ENCODE data around the gene CPT2.

Gene CPT2

GRCh38 chr1:53165408-53165961, 31.1 kb upstream of the CPT2 start:
- Histone ChIP-seq H3K9ac (ENCODE audit: low read length) (no peak overlapping the region), H3K27me3 (ENCODE audit: control insufficient read depth, insufficient read depth, low read length) (no peaks in the 10 kb centered on the region), H3K36me3 (ENCODE audit: control insufficient read depth, insufficient read depth, low read length) (no peaks in the 10 kb centered on the region), H3K4me3 (ENCODE audit: low read length) (no peak overlapping the region), H3K9me3 (ENCODE audit: control insufficient read depth, low read length) (no peaks in the 10 kb centered on the region), H3K4me1 (ENCODE audit: control insufficient read depth, insufficient read depth, low read length) (no peaks in the 10 kb centered on the region)

DNA sequence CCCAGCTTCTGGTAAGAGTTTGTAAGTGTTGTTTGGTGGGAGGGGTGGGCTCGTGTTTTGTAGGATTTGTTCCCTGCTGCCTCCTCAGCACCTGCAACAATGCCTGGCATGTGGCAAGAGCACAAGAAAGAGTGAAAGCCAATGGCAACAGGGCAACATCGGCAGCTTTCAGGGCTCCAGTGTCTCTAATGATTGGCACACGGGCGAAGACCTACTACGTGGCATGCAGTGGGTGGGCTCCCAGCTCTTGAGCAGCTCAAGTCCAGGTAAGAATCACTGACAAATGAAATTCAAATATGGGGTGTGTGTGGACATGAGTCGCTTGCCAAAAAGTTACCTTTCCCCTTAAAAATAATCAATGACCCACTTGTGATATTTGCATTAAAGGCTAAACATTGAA, 30.3 kb upstream of the CPT2 start:
- no peaks in the 10 kb centered on the region for H3K27me3 ChIP-seq (ENCODE audit: control insufficient read depth, insufficient read depth, low read length)

GRCh38 chr1:53166912-53167311, 29.7 kb upstream of the CPT2 start:
- no peaks in the 10 kb centered on the region for H3K36me3 ChIP-seq (ENCODE audit: control insufficient read depth, insufficient read depth, low read length)
- H3K27me3 ChIP-seq (ENCODE audit: control insufficient read depth, insufficient read depth, low read length) = no peaks in the 10 kb centered on the region
- no peaks in the 10 kb centered on the region for H3K4me1 ChIP-seq (ENCODE audit: control insufficient read depth, insufficient read depth, low read length)
- H3K4me3 ChIP-seq (ENCODE audit: low read length) = no peak overlapping the region
- H3K9me3 ChIP-seq (ENCODE audit: control insufficient read depth, low read length) = no peaks in the 10 kb centered on the region
- no peak overlapping the region for H3K9ac ChIP-seq (ENCODE audit: low read length)

More for the DNA sequence above, 30.3 kb upstream of the CPT2 start:
- Histone ChIP-seq H3K9ac (ENCODE audit: low read length) (no peak overlapping the region), H3K9me3 (ENCODE audit: control insufficient read depth, low read length) (no peaks in the 10 kb centered on the region), H3K36me3 (ENCODE audit: control insufficient read depth, insufficient read depth, low read length) (no peaks in the 10 kb centered on the region), H3K4me3 (ENCODE audit: low read length) (no peak overlapping the region), H3K4me1 (ENCODE audit: control insufficient read depth, insufficient read depth, low read length) (no peaks in the 10 kb centered on the region)

DNA sequence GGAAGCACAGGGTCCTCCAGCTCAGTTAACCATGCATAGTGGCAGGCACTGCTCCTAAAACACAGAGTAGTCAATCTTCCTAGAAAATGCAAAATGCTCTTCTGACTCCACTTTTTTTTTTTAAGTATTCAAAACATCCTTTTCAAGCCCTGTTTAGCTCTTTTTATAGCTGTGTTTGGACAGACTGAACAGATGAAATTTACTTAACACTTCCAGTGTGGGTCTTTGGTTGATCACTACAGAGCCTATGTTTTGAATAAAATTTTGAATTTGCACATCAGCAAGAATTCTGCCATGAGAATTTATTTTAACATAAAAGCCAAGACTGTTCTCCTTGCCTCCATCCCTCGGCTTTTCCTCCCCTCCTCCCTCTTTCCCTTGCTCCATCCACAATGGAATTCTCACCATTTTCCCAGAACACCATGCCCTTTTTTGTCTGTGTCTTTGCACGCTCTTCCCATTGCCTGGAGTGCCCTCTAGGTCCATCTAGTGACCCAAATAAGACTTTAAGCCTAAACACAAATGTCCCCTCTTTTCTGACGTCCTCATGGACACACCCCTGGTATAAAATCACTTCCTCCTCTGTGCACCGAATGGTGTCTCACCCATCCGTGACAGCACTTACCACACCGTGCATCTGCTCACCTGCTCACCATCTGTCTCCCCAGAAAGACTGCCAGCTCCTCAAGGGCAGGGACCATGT, 24.0 kb upstream of the CPT2 start:
- Histone ChIP-seq H3K4me1 (ENCODE audit: control insufficient read depth, insufficient read depth, low read length) (peaks cover 36% of the 10 kb centered on the region), H3K9ac (ENCODE audit: low read length) (no peak overlapping the region), H3K9me3 (ENCODE audit: control insufficient read depth, low read length) (no peaks in the 10 kb centered on the region), H3K36me3 (ENCODE audit: control insufficient read depth, insufficient read depth, low read length) (no peaks in the 10 kb centered on the region), H3K4me3 (ENCODE audit: low read length) (no peak overlapping the region), H3K27me3 (ENCODE audit: control insufficient read depth, insufficient read depth, low read length) (no peaks in the 10 kb centered on the region)

- Histone ChIP-seq H3K4me3 (ENCODE audit: low read length) (no peak overlapping the region), H3K36me3 (ENCODE audit: control insufficient read depth, insufficient read depth, low read length) (no peaks in the 10 kb centered on the region), H3K9ac (ENCODE audit: low read length) (no peak overlapping the region), H3K27me3 (ENCODE audit: control insufficient read depth, insufficient read depth, low read length) (no peaks in the 10 kb centered on the region), H3K4me1 (ENCODE audit: control insufficient read depth, insufficient read depth, low read length) (peaks cover 37% of the 10 kb centered on the region), H3K9me3 (ENCODE audit: control insufficient read depth, low read length) (no peaks in the 10 kb centered on the region)
These were observed 21.4 kb upstream of the CPT2 start for GRCh38 chr1:53174971-53175913.

DNA sequence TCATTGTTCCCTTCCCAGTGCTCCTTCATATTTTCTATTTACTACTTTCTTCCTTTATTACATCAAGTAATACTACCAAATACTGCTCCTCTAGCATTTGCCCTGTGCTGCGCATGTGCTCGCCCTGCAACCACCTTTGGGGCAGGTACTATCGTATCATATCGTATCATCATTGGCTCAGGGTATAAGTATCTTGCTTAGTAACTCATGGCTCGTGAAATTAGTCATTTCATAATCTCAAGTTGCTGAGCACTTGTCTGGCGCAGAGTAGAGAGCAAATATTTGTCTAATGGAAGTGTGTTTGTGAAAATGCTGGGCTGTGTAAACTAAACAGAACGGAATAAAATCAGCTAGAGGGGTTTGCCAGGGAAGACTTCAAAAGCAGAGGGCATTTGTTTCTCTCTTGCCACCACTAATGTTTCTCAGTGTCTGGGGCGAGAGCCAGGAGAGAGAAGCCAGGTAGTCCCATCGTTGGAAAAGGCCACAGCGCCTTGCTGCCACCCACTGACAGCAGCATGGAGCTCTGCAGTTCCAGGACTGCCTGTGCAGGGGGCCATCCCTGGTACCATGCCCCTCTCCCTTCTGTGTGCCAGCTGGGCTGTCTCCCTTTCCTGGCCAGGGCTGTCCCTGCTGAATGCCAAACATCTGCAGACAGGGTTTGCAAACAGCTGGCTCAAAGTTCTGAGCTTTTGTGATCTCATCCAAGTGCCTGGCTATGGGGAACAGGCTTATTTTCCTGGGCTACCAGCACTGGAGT, 20.0 kb upstream of the CPT2 start:
- peaks cover 41% of the 10 kb centered on the region for H3K4me1 ChIP-seq (ENCODE audit: control insufficient read depth, insufficient read depth, low read length)
- no peak overlapping the region for H3K9ac ChIP-seq (ENCODE audit: low read length)
- H3K9me3 ChIP-seq (ENCODE audit: control insufficient read depth, low read length) = no peaks in the 10 kb centered on the region
- H3K36me3 ChIP-seq (ENCODE audit: control insufficient read depth, insufficient read depth, low read length) = no peaks in the 10 kb centered on the region
- no peaks in the 10 kb centered on the region for H3K27me3 ChIP-seq (ENCODE audit: control insufficient read depth, insufficient read depth, low read length)
- H3K4me3 ChIP-seq (ENCODE audit: low read length) = no peak overlapping the region

DNA sequence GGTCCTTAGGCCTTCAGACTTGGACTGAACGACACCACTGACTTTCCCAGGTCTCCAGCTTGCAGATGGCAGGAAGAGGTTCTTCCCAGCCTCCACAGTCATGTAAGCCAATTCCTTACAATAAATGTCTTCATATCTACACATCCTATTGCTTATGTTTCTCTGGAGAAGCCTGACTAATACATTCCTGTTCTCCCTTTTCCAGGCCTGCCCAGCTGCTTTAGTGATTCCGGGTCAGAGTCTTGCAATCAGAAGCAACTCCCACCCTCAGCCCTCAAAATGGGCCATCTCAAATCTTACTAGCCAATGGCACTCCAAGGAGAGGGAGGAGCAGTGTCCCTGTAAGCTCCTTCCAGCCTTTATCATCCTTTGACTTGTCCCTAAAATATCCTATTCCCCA, 16.4 kb upstream of the CPT2 start:
- Histone ChIP-seq H3K4me3 (ENCODE audit: low read length) (no peak overlapping the region), H3K9ac (ENCODE audit: low read length) (no peak overlapping the region), H3K36me3 (ENCODE audit: control insufficient read depth, insufficient read depth, low read length) (no peaks in the 10 kb centered on the region), H3K9me3 (ENCODE audit: control insufficient read depth, low read length) (no peaks in the 10 kb centered on the region), H3K27me3 (ENCODE audit: control insufficient read depth, insufficient read depth, low read length) (no peaks in the 10 kb centered on the region), H3K4me1 (ENCODE audit: control insufficient read depth, insufficient read depth, low read length) (peaks cover 62% of the 10 kb centered on the region)

GRCh38 chr1:53180951-53181350, 15.7 kb upstream of the CPT2 start:
- no peak overlapping the region for H3K4me3 ChIP-seq (ENCODE audit: low read length)
- no peaks in the 10 kb centered on the region for H3K9me3 ChIP-seq (ENCODE audit: control insufficient read depth, low read length)
- no peaks in the 10 kb centered on the region for H3K27me3 ChIP-seq (ENCODE audit: control insufficient read depth, insufficient read depth, low read length)
- no peak overlapping the region for H3K9ac ChIP-seq (ENCODE audit: low read length)
- H3K36me3 ChIP-seq (ENCODE audit: control insufficient read depth, insufficient read depth, low read length) = no peaks in the 10 kb centered on the region
- peaks cover 59% of the 10 kb centered on the region for H3K4me1 ChIP-seq (ENCODE audit: control insufficient read depth, insufficient read depth, low read length)

- H3K9ac ChIP-seq (ENCODE audit: low read length) = no peak overlapping the region
- H3K36me3 ChIP-seq (ENCODE audit: control insufficient read depth, insufficient read depth, low read length) = no peaks in the 10 kb centered on the region
- H3K4me3 ChIP-seq (ENCODE audit: low read length) = no peak overlapping the region
- H3K27me3 ChIP-seq (ENCODE audit: control insufficient read depth, insufficient read depth, low read length) = no peaks in the 10 kb centered on the region
- H3K9me3 ChIP-seq (ENCODE audit: control insufficient read depth, low read length) = no peaks in the 10 kb centered on the region
- H3K4me1 ChIP-seq (ENCODE audit: control insufficient read depth, insufficient read depth, low read length) = peaks cover 48% of the 10 kb centered on the region
These were observed 14.5 kb upstream of the CPT2 start for GRCh38 chr1:53182111-53182593.

DNA sequence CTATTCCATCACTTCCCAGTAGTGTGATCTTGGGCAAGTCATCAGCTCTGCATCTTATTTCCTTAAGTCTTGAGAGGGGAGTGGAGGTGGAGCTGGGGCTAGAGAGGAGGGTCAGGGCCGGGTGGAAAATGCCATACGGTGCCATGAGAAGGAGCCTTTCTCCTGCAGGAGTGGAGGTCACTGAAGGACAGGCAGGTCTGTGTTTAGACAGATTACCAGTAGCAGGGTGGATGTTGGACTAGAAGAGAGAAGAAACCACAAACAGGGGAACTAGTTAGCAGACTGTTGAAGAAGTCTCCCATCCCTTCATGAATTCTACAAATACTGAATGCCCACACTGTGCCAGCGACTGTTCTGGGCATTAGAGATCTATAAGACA, 13.9 kb upstream of the CPT2 start:
- Histone ChIP-seq H3K27me3 (ENCODE audit: control insufficient read depth, insufficient read depth, low read length) (no peaks in the 10 kb centered on the region), H3K4me1 (ENCODE audit: control insufficient read depth, insufficient read depth, low read length) (peaks cover 43% of the 10 kb centered on the region), H3K9me3 (ENCODE audit: control insufficient read depth, low read length) (no peaks in the 10 kb centered on the region), H3K4me3 (ENCODE audit: low read length) (no peak overlapping the region), H3K9ac (ENCODE audit: low read length) (no peak overlapping the region), H3K36me3 (ENCODE audit: control insufficient read depth, insufficient read depth, low read length) (no peaks in the 10 kb centered on the region)

- H3K4me3 ChIP-seq (ENCODE audit: low read length) = no peak overlapping the region
- H3K27me3 ChIP-seq (ENCODE audit: control insufficient read depth, insufficient read depth, low read length) = no peaks in the 10 kb centered on the region
- H3K4me1 ChIP-seq (ENCODE audit: control insufficient read depth, insufficient read depth, low read length) = peaks cover 42% of the 10 kb centered on the region
- no peaks in the 10 kb centered on the region for H3K36me3 ChIP-seq (ENCODE audit: control insufficient read depth, insufficient read depth, low read length)
- no peak overlapping the region for H3K9ac ChIP-seq (ENCODE audit: low read length)
- no peaks in the 10 kb centered on the region for H3K9me3 ChIP-seq (ENCODE audit: control insufficient read depth, low read length)
These were observed 13.3 kb upstream of the CPT2 start for GRCh38 chr1:53183095-53183990.
